T follicular helper cell (primary cell): ENCODE data around the gene ABCD4.
"Not testable (repeated sequence)": the region's sequence is repeated elsewhere in the genome, so short reads cannot be mapped to it uniquely, and the experiment has no call there.

Experiments
- DNase-seq: peaks from one replicate; pipeline ENCODE4 v3.0.0-alpha.2; 2020; ENCODE audit warnings: low read depth

ABCD4 gene

DNA sequence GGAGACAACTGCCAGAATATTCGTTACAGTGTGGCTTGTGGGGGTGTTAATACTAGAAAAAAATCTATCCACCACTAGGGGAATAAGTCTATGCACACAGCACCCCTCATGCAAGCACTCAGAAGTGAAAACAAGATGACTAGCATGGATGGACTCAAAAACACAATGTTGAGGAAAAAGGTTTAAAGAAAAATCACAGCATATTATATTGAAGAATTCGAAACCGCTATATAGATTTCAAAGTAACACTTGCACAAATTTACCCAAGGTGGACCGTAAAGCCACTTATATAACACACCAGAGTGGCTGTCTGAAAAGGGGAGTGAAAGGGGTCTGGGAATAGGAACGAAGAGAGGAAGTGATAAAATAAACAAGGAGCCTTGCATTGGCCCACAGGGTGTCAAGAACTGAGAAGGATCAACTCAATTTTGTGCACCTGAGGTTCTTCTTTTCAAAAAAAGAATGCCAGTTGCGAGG is 544 bp downstream of the ABCD4 start:
- DNase-seq: no peak

DNA sequence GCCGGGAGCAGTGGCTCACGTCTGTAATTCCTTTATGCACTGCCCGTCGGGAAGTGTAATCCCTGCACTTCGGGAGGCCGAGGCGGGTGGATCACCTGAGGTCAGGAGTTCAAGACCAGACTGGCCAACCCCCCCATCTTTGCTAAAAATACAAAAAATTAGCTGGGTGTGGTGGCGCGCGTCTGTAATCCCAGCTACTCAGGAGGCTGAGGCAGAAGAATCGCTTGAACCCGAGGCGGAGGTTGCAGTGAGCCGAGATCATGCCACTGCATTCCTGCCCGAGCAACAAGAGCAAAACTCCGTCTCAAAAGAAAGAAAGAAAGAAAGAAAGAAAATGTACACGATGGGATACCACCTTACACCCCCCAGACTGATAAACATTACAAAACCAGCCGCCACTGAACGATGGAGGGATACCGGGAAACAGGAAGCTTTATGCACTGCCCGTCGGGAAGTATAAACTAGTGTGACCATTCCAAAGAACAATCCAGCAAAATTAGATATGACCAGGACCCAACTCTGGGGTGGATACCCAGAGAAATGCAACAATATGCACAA is 1.1 kb downstream of the ABCD4 start:
- no peak for DNase-seq

DNA sequence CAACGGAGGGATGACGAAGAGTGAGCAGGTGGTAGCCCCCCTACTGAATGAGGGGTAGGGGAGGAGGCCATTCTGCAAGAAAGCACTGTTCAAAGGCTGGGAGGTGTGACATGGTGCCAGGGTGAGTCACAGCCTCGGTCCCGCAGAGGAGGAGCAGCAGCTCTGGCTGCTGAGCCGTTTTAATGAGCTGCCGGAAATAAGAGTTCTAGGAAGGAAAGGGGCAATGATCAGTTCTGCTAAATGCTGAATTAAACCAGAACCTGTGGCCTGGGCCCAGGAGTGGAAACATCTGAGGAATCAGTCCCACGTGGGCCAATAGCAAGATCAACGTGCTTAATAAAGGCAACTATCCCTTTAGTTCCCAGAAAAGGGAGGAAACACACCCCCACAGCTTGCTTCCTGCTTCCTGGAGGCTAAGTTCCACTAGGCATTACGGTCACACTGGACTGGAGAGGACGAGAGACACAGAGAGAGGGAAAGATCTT is 3.6 kb downstream of the ABCD4 start:
- DNase-seq: no peak

DNA sequence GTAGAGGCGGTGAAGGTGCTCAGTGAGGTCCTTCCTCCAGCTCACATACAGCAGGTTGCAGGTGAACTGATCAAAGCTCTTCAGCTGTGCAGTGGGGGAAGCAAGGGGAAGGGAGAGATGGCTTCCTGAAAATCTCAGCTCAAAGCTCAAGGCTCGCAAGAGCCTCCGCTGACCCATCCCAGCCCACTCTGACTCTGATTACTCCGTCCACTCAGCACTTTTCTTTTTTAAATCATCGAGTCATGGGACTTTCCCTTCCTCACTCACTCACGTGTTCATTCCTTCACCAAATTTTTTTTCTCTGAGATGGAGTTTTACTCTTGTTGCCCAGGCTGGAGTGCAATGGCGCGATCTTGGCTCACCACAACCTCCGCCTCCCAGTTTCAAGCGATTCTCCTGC is 4.7 kb downstream of the ABCD4 start:
- no peak for DNase-seq

DNA sequence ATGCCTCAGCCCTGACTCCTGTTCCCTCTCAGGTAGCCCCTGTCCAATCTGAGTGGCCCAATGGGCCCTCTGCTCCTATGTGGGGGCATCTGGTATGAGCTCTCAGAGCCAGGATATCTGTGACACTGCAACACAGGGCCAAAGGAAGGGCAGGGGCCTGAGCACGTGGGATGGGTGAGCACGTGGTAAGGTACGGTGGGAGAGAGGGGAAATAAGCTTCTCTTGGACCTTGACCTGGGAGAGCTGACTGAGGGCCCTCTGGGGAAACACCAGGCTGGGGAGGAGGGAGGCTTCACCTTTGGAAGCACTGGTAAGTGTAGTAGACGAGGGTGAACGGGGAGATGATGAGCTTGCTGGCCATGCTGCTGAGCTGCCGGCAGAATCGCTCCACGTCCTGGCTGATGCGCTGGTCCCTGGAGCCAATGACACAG is 6.7 kb downstream of the ABCD4 start:
- DNase-seq: no peak

DNA sequence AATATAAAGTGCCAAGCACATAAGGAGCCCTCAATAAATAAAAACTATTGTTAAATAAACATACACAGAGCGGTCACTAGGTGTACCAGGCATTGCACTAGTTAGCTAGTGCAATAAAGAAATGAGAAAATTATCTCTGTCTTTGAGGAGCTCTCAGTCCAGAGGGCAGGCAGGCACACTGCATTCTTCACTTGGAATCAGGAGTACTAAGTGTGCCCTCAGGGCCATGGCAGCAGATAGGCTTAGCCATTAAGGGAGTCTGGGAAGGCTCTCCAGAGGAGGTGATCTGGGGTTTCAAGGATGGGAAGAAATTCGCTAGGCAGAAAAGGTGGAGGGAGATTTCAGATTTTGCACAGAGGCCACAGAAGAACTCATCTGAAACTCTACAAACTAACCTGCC is 9.1 kb downstream of the ABCD4 start:
- DNase-seq: no peak

DNA sequence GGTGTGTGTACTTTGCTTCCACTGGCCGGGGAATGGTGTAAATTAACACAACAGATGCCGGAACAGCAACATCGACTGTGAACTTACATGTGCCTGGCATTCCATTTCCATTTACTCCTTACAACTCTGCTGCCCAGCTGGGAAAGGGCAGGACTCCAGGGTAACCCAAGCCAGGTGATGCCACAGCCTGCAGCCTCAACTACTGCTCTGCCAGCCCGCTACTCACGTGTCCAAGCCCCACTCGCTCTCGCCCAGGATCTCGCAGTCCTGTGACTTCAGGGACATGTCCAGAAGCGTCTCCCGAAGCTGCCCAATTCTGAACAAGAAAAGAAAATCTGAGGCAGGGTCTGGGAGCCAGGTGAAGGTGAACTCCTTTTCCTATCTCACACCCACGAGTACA is 10.7 kb downstream of the ABCD4 start:
- DNase-seq: no peak

DNA sequence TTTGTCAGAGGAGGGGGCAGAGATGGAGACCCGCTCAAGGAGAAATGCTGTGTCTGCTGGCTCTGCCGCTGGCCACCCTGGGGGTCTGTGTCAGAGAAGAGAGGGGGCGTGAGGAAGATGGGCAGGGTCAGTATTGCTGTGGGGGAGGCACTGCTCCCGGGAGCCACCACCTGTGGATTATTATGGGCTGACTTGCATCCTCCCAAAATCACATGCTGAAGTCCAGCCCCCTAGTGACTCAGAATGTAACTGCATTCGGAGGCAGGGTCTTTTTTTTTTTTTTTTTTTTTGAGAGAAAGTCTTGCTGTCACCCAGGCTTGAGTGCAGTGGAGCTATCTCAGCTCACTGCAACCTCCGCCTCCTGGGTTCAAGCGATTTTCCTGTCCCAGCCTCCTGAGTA is 12.3 kb downstream of the ABCD4 start:
- no peak for DNase-seq

DNA sequence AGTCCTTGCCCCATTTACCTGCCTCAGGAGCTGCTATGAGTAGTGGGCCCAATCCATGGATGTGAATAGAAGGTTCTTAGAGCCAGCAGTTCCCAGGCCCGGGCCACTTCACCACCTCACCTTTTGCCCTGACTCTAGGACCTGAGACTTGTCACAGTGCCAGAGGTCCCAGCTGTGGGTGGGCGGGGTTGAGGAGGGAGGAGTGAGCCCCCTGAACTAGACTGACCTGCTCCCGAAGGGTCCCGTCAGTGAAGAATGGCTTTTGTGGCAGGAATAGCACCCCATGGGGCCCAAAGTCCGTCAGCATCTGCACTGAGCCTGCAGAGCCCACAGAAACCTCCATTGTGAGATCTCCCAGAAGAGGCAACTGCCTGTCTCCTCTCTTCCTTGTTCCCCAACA is 12.9 kb downstream of the ABCD4 start:
- DNase-seq: no peak

DNA sequence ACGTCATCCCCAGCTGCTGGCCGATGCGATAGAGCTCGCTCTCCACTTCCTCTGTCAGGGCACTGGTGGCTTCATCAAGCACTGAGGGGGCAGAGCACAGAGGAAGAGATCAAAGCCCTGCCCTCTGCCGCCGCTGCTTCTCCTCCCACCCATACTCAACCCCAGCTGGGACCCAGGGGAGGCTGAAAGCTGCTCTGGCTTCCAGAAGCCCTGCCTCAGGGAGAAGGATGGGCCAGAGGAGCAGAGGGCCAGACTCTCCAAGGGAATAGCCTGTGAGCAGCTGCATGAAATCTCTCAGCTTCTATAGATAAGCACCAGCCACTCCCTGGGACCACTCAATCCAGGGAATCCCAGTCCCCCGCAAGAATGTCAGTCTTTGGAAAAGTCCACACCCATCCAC is 16.0 kb downstream of the ABCD4 start:
- no peak for DNase-seq

DNA sequence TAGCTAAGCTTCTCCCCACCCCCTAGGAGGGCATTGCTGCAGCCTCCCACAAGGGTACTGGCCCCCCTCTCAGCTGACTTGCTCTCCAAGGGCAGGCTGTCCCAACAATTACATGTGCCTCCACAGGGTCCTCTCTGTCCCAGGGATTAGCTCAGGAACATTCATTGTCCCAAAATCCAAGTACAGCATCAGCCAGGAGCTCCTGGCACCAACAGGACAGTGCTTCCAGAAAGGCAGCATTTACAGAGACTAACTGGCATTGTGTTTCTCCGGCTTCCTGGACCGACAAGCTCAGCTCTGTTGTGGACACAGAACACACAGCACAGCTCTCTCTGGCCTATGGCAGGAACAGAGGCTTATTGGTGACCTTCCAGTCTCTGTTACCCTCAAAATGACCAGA is 21.7 kb downstream of the ABCD4 start:
- DNase-seq: no peak

DNA sequence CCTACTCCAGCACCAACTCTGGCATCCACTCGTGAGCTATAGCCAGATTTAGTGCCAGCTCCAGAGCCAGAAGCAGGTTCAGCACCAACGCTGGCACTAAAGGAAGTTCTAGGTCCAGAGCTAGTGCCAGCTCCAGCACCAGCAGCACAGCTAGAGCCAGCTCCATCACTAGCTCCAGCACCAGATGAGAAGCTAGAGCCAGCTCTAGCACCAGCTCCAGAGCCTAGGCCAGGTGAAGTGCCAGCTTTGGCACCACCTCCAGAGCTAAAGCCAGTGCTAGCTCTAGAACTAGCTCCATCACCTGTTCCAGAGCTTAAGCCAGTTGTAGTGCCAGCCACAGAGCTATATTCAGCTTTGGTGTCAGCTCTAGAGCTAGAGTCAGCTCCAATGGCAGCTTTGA is 24.7 kb downstream of the ABCD4 start:
- DNase-seq: no peak

DNA sequence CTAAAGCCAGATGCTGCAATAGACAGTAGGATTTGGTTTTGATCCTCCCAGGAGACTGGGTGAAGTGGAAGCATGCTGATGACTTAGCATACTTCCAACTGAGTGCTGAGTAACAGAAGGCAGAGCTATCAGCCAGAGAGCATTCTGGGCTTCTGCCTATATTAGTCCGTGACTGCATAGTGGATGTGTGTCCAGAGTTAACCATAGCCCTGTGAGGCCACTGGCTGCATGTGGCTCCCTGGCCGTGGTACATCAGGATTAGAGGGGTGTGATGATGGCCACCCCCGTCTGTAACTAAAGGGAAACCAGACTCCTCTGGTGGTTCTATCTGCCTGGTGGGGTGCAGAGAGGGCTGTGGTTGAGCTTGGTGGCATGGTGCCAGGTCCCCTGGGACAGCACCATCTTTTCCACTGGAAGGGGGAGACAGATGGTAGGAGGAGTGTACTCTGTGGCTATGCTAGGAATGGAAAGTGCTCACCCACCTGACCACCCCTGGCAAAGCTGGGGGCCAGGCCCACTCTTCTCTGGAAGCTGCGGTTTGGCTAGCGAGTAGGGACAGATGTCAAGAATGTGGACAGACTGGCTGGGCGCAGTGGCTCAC is 27.4 kb downstream of the ABCD4 start:
- no peak for DNase-seq

DNA sequence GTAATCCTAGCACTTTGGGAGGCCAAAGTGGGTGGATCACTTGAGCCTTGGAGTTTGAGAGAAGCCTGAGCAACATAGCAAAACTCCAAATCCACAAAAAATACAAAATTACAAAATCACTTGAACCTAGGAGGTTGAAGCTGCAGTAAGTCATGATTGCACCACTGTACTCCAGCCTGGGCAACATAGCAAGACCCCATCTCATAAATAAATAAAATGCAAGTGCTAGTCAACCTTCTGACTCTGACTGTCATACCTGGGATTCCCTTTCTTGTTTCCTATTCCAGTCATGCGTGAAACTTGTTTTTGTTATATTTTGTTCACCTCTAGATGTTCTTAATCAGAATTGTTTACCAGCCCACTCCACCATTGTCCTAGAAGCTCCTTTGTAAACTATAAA is 31.4 kb downstream of the ABCD4 start:
- no peak for DNase-seq

DNA sequence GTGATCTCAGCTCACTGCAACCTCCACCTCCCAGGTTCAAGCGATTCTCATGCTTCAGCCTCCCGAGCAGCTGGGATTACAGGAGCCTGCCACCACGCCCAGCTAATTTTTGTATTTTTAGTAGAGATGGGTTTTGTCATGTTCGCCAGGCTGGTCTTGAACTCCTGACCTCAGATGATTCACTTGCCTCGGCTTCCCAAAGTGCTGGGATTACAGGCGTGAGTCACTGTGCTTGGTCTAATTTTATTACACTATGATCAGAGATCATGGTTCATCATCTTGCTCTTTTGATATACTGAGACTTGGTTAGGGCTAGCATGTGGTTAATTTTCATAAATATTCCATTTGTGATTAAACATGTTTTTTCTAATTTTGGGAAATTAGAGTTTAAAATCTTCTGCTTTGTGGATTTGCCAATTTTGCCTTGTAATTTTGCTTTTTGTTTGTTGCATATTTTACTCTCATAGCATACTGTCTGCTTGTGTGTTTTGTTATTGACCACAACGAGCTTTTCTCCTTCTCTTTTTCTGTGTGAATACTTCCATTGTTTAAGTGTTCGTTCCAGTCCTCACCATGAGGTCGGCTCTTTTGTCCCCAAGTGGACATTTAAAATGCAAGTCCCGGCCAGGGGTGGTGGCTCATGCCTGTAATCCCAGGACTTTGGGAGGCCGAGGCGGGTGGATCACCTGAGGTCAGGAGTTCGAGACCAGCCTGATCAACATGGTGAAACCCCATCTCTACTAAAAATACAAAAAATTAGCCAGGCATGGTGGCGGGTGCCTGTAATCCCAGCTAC is 32.2 kb downstream of the ABCD4 start:
- DNase-seq: not testable (repeated sequence)

DNA sequence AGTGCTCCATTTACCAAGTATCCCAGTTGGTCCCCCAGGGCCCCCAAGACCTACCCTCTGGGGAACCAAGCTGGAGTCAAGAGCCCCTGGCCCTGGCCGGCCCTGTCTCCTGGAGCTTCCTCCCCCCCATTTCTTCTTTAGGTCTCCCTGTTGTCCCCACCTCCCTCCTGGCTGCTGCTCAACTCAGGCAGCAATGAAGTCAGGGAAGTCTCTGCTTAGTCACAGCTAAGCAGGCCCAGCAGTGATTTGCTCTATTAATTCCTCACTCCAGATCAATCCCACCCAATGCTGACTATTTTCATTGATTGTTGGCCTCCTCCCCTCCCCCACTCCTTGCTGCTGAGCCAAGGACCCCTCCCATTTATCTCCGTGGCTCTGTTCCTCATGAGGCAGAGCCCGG is 35.1 kb downstream of the ABCD4 start:
- no peak for DNase-seq

DNA sequence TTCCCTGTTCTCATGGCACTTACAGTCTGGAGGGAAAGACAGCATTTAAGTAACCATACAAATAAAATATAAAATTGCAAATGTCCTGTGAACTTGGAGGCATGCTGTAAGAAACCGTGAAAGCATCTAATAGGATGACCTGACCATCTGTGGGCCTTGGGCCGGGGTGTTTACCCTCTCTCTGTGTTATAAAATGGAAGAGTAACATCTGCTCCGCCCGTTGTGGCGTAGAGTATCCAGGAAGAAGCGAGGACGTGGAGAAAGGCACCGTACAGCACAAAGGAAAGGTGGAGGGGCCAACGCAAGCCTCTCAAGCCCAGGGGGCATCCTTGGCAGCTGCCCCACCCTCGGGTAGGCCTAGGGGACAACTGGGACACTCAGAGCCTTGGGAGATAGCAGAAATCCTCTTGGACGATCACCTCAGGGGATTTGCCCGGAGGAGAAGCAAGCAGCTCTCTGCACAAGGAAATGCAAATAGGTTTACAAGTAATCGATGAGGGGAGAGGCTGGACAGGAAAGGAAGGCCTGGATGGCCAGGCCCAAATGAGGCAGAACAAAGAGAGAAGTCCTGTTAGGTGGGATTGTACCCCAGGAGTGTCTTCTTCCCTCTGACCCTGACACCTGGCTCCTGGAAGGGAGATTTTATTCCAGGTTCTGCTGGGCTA is 37.3 kb downstream of the ABCD4 start:
- no peak for DNase-seq

DNA sequence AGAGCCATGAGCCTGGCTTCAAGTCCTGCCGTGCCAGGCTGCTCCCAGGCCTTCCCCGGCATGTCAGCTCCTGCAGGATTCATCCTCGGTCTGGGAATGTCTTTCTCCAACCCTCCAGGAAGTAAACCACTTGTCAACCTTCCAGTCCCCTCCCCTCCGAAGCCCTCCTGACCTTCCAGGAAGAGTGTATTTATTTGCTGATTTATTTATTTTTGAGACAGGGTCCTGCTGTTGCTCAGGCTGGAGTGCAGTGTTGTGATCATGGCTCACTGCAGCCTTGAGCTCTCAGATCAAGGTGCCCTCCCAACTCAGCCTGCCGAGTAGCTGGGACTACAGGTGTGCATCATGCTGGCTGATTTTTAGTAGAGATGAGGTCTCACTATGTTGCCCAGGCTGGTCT is 38.8 kb downstream of the ABCD4 start:
- DNase-seq: no peak

DNA sequence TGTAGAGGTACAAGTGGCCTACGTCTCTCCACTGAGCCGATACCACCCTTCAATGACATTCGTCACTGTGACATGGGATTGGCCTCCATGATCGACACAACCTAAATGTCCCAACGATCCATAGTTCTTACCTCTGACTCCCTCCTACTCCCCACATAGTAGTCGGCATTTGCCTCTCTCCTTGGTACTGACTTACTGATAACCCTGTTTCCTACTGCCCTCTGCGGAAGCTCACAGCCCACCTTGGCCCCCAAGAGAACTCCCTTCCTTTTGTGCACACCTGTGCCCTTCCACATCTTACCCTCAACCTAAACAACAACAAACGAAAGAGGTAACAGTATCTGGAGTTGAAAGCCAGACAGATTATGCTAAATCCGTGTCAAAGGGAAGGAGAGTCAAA is 39.6 kb downstream of the ABCD4 start:
- DNase-seq: no peak

DNA sequence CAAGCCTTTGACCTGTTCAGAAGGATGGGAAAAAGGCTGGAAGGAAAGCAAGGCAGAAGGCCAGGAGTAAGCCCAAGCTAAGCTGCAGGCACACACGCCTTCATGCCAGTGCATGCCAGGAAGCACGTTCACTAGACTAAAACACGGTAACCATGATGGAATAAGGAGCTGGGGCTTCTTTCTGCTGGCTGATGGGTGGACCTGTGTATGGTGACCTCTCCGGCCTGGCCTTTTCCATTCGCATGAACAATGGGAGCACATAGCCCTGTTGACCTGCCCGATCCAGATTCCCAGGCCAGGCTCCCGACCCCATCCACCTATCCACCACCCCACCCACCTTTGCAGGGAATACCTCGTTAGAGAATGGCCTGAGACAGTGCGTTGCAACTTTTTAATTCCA is 40.7 kb downstream of the ABCD4 start:
- no peak for DNase-seq

DNA sequence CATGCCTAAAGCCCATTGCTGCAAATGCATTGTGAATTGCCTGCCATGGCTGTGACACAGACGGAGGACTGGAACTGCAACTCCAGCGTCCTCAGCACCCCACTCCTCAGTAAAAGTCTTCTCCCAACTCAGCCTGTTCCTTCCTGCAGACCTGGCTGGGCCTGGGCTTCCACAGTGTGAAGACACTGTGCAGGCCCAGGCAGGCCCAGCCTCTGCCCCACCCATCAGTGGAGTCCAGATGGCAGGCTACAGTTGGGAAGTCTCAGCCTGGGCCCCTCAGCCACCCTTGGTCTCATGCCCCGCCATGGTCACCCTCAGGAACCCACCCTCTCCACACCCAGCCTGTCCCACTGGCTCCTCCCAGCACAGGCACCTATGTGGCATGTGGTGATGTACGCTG is 41.4 kb downstream of the ABCD4 start:
- no peak for DNase-seq

DNA sequence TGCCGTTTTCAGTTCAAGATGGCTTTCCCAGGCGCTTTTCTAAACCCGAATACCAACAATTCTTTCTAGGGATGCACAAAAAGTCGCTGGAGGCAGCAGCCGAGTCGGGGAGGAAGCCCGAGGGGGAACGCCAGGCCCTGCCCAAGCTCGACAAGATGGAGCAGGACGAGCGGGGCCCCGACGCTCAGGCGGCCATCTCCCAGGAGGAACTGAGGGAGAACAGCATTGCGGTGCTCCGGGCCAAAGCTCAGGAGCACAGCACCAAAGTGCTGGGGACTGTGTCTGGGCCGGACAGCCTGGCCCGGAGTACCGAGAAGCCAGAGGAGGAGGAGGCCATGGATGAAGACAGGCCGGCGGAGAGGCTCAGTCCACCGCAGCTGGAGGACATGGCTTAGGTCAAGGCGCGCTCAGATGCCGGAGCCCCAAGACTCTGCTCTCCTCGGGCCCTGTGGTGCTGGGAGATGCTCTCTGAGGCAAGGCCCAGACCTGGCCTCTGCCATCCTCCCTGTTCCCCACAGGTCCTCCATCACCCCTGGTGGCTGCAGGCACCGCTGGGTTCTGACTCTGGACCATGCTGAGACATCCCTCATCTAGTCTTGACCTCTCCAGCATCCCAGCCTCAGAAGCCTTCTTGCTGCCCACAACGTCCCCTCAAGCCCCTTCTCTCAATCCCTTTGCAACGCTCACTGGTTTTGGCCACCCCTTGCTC is 42.1 kb downstream of the ABCD4 start:
- DNase-seq: no peak
